ENCODE data around the gene ARHGAP4.

The ARHGAP4 gene

GRCh38 chrX:153961292-153961691 lies 35.2 kb upstream of the ARHGAP4 start:
- no peak for DNase-seq

- no peak for DNase-seq
Measured at GRCh38 chrX:153960786-153961185, 34.7 kb upstream of the ARHGAP4 start.

GRCh38 chrX:153960077-153960476 lies 34.0 kb upstream of the ARHGAP4 start:
- DNase-seq: no peak

GRCh38 chrX:153959649-153960048 lies 33.6 kb upstream of the ARHGAP4 start:
- DNase-seq: no peak

GRCh38 chrX:153958605-153959004 lies 32.5 kb upstream of the ARHGAP4 start:
- no peak for DNase-seq

GRCh38 chrX:153957224-153957623 lies 31.2 kb upstream of the ARHGAP4 start:
- no peak for DNase-seq

- DNase-seq: no peak
Measured at GRCh38 chrX:153956044-153956907, 30.2 kb upstream of the ARHGAP4 start.

GRCh38 chrX:153955228-153955732 lies 29.2 kb upstream of the ARHGAP4 start:
- no peak for DNase-seq

GRCh38 chrX:153954558-153955227 lies 28.6 kb upstream of the ARHGAP4 start:
- no peak for DNase-seq

- DNase-seq: no peak
Measured at GRCh38 chrX:153953892-153954557, 28.0 kb upstream of the ARHGAP4 start.

- peak; percentile 61 for DNase-seq
Measured at GRCh38 chrX:153953342-153953830, 27.3 kb upstream of the ARHGAP4 start.

- DNase-seq: no peak
Measured at GRCh38 chrX:153952373-153953026, 26.4 kb upstream of the ARHGAP4 start.

GRCh38 chrX:153951683-153952372 lies 25.8 kb upstream of the ARHGAP4 start:
- no peak for DNase-seq

GRCh38 chrX:153950127-153950526 lies 24.1 kb upstream of the ARHGAP4 start:
- no peak for DNase-seq

- no peak for DNase-seq
Measured at GRCh38 chrX:153948847-153949805, 23.1 kb upstream of the ARHGAP4 start.

- no peak for DNase-seq
Measured at GRCh38 chrX:153948002-153948466, 22.0 kb upstream of the ARHGAP4 start.

- DNase-seq: peak; percentile 71
Measured at GRCh38 chrX:153947009-153947769, 21.1 kb upstream of the ARHGAP4 start.

- no peak for DNase-seq
Measured at GRCh38 chrX:153945956-153946943, 20.2 kb upstream of the ARHGAP4 start.

- DNase-seq: no peak
Measured at GRCh38 chrX:153944800-153945150, 18.7 kb upstream of the ARHGAP4 start.

Data from stimulated activated naive CD4-positive, alpha-beta T cell treated with Interleukin-2 at 50 U/mL for 16 hours (primary cell).